Stimulated activated CD8-positive, alpha-beta memory T cell treated with anti-CD3 and anti-CD28 coated beads, Interleukin-4, amount 100 ng/mL, for 4 hours (primary cell): ENCODE results near the gene SHANK3.

Experiments
- DNase-seq, 2 donors: peaks; one replicate each; pipeline ENCODE4 v3.0.0-alpha.2; 2020; ENCODE audit warnings: low read depth in 2 of 2, low spot score in 1 of 2

The SHANK3 gene

DNA sequence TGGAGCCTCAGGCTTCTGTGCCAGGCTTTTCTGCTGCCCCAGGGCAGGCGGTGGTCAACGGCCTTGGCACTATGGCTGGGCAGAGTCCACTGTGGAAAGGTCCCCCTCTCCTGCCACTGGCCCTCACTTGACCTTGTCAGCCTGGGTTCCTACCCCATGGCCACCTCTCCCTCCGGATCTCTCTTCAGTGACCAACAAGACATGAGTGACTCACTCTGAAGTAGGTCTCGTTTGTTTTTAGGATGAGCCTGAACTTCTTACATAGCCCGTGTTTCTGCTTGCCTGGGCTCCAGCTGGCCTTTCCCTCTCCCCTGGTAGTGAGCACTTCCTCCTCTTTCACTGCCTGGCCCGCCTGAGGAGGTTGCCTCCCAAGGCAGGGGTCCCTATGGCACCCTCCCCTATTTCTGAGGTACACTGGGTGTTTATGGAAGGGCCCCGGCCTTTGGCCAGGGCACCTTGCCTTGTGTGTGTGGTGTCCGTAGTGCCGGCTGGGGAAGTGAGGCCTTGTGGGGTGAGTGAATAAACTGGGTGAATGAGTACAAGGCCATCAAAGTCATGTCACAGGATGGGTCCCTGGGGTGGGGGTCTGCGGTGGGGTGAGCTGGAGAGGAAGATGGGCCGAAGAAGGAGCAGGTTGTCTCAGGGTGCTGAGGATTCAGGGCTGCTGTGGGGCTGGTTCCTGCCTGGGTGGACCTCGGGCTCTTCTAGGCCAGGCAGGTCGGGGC lies 5.0 kb downstream of the SHANK3 start:
- no peak for DNase-seq

DNA sequence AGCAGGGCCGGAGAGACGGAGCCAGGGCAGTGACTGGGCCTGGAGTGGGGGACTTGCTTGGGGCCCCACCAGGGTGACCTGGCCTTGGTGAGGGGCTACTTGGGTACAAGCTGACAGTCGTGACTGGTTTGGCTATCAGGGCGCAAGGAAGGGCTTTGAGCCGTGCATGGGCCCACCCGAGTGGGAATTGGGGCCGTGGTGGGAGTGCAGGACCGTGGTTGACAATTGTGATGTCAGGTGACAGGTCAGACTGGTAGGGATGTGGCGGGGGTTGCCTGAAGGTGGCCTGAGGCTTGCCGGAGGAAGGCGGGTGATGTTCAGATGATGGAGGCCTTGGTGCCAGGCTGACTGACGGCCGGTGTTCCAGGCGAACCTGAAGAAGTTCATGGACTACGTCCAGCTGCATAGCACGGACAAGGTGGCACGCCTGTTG lies 5.6 kb downstream of the SHANK3 start:
- no peak for DNase-seq

DNA sequence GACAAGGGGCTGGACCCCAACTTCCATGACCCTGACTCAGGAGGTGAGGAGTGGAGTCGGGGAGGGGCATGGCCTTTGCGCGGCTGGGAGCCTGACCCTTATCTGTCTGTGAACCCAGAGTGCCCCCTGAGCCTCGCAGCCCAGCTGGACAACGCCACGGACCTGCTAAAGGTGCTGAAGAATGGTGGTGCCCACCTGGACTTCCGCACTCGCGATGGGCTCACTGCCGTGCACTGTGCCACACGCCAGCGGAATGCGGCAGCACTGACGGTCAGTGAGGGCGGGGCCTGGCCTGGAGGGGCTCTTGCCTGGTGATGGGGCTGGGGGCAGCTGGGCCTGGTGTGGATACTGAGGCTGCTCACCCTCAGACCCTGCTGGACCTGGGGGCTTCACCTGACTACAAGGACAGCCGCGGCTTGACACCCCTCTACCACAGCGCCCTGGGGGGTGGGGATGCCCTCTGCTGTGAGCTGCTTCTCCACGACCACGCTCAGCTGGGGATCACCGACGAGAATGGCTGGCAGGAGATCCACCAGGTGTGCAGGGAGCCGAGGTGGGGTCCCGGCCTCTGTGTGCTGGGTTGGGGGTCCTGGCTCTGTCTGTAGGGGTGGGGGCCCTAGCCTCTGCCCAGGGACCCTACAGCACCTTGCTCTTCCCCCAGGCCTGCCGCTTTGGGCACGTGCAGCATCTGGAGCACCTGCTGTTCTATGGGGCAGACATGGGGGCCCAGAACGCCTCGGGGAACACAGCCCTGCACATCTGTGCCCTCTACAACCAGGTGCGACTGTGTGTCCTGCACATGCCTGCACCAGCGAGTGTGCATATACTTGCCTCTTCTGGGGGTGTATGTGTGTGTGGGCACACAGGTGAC lies 6.3 kb downstream of the SHANK3 start:
- no peak for DNase-seq

DNA sequence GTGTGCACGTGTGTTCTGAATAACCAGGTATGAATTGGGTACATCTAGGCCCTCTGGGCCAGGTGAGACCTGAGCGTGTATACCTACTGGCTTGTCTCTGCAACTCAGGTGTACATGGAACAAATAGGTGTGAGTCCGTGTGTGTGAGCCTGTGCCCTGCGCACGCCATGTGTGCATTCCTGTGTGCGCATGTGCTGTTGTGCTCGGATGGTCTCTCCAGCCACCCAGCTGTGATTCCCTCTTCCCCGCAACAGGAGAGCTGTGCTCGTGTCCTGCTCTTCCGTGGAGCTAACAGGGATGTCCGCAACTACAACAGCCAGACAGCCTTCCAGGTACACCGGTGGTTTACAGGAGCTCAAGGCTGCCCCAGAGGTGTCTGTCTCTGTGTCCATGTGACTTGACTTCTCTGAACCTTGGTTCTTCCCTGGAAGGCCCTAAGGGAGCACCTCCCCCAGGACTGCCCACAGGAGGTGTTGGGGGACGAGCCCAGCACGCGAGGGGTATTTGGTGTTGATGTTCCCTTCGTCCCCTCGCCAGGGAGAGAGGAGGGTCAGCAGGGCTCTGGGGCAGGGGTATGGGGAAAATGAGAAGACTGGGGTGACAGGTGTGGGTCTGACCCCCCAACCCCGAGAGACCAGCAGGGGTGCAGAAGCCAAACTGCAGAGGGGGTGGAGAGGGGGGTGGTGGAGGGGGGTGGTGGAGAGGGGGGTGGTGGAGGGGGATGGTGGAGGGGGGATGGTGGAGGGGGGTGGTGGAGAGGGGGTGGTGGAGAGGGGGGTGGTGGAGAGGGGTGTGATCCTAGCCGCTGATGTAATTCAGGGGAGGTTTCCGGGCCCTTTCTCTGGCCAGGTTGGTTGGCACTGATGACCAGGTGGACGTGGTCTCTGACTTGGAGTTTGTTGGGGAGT lies 10.7 kb downstream of the SHANK3 start:
- DNase-seq, result no peak

DNA sequence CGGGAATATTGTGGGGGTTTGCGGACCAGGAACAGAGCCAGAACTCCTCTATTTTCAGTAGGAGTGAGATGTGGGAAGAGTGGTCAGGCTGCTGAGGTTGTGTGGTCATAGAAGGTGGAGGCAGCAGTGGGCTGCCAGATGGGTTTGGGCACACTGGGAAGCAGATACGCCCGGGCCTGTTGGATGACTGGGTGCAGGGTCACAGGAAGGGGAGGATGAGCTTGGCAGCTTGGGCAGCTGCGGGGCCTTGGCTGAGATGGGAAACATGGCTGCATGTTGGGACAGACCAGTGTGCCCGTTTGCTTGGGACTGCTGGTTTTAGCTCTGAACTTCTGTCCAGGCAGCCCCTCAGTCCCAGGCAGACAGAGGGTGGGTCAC lies 11.4 kb downstream of the SHANK3 start:
- DNase-seq, result no peak

DNA sequence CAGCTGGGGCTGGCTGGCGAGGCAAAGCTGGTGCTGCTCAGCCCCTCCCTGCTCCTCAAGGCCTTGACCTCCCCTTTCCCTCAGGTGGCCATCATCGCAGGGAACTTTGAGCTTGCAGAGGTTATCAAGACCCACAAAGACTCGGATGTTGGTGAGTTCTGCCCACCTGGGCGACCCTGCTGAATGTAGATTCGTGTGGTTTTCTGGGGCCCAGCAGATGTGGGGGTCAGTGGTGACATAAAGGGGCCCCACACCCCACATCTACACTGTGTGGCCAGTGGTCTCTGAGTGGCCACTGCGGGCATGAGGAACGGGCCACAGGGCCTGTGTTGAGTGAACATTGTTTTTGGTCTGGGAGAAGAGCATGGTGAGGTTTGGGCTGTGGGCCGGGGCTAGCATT lies 11.9 kb downstream of the SHANK3 start:
- no peak for DNase-seq

DNA sequence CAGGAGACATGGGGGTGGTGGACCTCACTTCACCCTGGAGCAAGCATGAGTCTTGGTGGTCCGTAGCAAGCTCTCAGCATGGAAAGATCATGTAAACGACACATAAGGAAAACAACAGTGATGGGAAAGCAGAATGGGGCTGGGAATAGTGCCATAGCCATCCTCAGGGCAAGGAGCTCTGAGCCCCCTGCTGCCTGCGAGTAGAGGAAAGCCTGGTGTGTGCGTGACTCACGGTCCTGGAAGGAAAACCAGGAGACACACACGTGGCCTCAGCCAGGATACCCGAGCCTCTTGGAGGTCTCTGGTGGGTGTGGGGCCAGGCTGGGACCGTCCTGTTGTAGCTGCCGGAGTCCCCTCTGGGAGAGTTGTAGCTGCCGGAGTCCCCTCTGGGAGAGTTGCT lies 12.4 kb downstream of the SHANK3 start:
- DNase-seq, result no peak

DNA sequence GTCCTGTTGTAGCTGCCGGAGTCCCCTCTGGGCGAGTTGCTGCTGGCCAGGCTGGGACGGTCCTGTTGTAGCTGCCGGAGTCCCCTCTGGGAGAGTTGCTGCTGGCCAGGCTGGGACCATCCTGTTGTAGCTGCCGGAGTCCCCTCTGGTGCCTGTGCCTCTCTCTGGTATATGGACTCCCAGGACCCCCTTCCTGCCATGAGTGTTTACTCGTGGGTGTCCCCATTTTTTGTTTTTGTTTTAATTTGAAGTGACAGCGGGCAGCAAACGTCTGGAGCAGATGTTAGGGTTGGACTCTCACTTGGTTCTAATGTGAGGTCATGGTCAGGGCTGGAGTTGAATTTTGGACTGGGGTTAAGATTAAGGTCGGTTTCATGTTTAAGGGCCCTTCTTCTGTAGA lies 14.2 kb downstream of the SHANK3 start:
- no peak for DNase-seq

DNA sequence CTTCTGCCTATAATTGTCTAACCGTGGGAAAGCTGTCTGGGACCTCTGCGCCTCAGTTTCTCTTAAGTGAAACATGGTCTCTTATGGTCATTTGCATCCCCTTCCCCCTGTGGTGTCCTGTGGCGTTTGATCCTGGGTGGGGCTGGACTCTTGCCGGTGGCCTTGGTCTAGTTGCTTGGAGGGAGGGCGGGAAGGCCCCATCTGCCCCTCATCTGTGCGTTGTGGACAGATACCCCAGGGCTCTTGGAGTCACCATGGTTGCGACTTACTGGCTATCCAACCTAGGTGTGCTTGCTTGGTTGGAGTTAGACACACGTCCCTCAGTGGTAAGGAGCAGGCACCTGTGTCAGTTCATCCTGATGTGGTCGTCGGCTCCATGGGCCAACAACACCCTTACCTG lies 15.2 kb downstream of the SHANK3 start:
- no peak for DNase-seq

DNA sequence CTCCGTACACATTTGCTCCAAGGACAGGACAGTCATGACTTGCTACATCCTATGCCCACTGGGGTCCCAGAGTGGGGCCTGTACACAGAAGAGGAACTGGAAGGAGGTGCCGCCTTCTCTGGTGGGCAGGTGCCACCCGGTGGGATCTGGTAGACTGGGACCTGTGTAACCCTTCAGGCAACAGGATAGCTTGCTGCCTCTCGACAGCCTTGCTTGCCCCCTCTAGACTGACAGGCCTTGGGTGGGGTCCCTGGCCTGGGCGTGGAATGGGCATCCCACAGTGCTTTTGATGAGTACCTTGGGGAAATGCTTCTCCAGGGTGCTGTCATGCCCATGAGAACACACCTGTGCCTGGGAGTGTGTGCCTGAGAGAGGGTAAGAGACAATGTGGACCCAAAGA lies 15.8 kb downstream of the SHANK3 start:
- no peak for DNase-seq

DNA sequence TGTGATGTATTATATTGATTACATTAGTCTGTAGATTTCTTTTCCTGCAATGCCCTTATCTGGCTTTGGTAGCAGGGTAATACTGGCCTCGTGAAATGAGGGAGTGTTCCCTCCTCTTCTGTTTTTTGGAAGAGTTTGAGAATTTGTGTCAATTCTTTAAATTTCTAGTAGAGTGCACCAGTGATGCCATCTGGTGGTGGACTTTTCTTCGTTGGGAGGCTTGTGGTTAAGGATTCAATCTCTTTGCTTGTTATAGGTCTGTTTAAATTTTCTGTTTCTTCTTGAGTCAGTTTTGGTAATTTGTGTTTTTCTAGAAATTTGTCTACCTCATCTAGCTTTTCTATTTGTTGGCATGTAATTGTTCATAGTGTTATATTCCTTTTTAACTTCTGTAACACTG lies 18.9 kb downstream of the SHANK3 start:
- DNase-seq, result no peak

DNA sequence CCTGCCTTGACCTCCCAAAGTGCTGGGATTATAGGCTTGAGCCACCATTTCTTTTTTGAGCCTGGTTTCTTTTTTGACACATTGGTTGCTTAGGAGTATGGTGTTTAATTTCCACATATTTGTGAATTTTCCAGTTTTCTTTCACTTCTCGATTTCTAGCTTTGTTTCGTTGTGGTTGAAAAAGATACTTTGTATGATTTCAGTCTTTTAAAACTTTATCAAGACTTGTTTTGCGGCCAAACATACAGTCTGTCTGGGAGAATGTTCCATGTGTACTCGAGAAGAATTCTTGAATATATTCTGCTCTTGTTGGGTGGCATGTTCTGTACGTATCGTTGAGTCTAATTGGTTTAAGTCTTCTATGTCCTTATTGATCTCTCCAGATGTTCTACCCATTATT lies 20.8 kb downstream of the SHANK3 start:
- DNase-seq, result no peak

DNA sequence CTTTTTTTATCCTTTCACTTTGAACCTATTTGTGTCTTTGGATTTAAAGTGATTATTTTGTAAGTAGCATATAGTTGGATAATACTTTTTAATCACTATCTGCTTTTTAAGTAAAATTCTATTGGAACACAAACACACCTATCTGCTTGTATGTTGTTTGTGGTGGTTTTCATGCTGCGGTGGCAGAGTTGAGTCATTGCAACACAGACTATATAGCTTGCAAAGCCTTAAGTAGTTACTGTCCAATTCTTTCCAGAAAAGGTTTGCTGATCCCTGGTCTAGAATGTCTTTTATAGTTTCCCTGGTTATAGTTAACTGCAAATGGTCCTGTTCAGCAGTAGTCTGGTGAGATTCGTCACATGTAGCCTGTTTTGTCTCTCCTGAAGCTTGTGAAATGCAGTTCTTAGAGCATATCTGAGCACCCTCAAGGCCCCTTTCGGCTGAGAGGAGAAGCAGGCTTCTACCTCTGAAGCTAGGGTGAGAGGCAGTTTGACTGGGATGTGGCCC lies 21.5 kb downstream of the SHANK3 start:
- DNase-seq, result no peak

DNA sequence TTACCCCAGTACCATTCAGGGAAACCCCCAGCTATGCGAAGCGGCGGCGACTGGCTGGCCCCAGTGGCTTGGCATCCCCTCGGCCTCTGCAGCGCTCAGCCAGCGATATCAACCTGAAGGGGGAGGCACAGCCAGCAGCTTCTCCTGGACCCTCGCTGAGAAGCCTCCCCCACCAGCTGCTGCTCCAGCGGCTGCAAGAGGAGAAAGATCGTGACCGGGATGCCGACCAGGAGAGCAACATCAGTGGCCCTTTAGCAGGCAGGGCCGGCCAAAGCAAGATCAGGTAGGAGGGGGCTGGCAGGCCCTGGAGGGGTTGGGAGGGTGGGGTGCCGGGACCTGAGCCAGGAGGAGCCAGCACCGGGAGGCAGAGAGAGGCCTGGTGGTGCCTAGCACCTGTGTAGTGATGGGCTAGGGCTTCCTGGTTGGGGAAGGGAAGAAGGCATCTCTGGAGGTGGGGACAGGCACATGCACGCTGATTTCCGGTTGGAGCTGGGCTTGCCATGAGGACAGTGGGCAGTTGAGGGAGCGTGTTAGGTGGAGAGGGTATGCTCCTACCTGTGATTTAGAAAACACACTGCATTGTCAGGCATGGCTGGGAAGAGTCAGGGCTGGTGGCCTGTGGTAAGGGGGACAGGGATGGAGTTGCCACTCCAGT lies 22.3 kb downstream of the SHANK3 start:
- DNase-seq, result no peak

DNA sequence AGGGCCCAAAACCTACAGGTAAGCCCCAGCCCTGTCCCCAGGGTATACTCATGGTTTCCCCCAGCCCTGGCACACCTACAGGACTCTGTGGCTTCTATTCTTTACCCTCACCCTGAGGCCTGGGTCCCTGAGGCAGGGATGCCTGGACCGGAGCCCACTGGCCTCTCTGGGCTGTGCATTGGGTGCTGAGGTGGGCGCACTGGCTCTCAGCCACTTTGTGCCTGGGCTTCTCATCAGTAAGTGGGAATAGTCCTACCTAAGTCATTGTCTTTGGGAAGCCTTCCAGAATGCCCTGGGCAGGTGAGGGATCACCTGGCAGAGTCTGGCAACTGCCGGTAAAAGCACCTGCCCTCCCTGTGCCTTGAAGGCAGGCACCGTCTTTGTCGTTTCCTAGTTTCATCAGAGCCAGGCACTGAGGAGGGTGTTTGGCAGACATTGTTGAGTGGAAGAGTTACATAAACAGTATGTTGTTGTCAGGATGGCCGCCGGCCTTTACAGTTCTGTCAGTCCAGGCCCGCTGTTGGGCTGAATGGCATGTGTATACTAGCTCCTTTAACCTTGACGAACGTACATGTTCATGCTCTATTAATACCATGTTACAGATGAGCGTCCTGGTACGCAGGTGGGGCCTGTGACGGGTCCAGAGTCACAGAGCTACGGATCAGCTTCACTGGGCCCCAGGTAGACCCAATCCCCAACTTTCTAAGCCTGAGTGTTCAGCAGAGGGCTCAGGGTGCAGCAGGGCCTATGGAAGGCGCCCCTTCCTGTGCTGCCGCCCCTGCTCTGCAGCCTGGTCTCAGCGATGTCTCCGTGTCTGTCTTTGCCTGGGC lies 23.0 kb downstream of the SHANK3 start:
- DNase-seq, result no peak

DNA sequence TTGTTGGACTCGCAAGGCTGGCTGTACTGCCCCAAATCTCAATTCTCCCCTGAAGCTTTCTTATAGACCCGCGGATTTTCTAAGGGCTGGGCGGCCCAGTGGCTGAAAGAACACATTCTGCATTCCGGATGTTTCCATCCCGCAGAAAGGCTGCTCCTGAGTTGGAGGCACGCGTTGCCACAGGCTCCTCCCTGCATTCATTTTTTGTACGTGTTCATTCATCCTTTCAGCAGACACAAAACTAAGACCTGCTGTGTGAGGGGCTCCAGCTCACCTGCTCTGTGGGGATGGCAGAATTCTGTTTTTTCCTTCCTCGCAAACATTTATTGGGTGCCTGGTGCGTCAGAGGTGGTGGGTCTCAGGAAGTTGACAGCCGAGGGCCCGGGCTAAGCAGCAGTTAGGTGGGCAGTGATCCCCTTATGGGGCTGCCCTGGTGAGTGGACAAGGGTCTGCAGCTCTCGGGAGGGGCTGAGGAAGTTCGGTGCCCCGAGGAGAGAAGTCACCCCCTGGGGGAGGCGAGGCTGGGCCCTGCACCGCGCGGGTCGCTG lies 23.7 kb downstream of the SHANK3 start:
- DNase-seq, result no peak

DNA sequence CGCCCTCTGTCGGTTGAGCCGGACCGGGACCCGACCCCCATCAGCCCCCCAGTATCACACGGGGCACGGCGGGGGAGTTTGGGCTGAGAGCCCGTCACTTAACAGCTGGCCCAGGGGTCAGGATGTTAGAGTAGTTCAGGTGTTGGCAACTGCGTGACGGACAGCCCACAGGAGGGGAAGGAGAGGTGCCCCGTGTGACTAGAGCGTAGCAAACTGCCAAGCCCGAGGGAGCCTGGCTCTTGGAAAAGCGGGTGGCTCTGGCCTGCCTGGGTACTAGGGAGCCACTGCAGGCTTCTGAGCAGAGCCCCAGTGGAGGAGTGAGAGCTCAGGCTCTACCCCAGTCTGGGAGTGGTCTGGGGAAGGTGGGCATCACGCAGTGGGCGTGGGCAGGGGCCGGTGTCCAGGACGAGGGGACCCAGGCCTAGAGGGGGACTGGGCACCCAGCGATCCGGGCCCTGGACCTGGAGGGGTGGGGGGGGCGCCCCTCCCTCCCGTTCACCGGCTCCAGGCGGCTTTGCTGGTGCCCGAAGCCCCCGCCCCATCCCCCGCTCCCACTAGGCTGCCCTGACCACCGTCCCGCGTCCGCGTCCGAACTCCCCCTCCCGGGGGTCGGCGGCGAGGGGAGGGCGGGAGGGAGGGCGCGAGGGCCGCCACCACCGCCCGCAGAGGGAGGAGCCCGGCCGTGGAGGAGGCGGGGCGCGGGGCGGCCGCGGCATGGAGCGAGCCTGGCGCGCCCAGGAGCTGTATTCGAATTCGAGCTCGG lies 24.4 kb downstream of the SHANK3 start:
- DNase-seq, result no peak

DNA sequence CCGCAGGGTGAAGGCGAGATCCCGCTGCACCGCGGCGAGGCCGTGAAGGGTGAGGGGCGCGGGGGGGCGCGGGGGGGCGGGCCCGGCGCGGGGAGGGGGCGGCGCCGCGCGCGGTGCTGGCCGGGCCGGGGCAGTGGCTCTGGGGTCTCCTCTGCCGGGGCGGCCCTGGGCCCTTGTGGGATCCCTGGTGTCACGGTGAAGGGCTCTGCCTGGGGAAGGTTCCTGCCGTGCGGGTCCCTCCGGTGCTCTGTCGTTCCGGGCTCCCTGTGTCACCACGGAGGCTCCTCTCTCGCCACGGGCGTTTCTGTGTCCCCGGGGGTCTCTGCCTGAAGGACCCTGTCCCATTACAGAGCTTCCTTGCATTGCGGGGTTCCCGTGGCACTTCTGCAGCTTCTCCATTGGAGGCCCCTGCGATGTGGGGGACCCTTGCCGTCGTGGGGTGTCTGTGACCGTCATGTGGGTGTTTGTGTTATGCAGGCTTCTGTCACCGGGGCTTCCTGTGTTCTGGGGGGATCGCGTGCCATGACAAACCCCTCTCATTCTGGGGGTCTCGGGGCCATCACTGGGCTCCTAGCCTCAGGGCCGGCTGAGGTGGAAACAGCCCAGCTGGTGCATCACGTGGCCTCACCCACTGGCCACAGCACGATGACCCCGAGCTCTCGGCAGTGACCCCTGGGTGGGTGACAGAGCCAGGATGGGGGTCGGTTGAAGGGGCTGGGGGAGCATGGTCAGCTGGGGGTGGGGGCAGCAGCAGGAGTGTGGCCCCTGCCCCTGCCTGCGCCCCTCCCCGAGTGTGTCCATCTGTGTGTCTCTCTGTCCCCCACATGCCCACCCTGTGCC lies 25.3 kb downstream of the SHANK3 start:
- no peak for DNase-seq
